Gastrocnemius medialis (tissue), 4 donors: ENCODE data around the gene PHF20. TPM values are rescaled to one million over a fixed set of nuclear protein-coding genes. Genes with fewer than 3 reads are reported as not detected.
"Not testable (repeated sequence)": the region's sequence is repeated elsewhere in the genome, so short reads cannot be mapped to it uniquely, and the experiment has no call there.

Experiments used
- ATAC-seq, 2 donors: fragments of 150-250 bp; one replicate each; pipeline ENCODE4 v1.9.1; 2016
- DNase-seq, 2 donors: peaks; one replicate each; pipeline ENCODE4 v3.0.0-alpha.2; 2019
- H3K27ac ChIP-seq, 4 donors: fragments of 200-600 bp; sonication (generic); 1 replicate in 1 of 4; 2 replicates in 3 of 4; pipeline ENCODE4 v1.5.1; 2016 to 2018; ENCODE audit warnings: mild to moderate bottlenecking in 2 of 4, moderate library complexity in 1 of 4
- H3K27me3 ChIP-seq, 3 donors: fragments of 200-600 bp; sonication (generic) in 2 of 3; 1 replicate in 1 of 3; 2 replicates in 2 of 3; pipeline versions ENCODE4 v1.5.1 to v1.6.0; 2016 to 2019; ENCODE audit warnings: mild to moderate bottlenecking in 1 of 3, moderate library complexity in 1 of 3
- H3K36me3 ChIP-seq, 2 donors: fragments of 200-600 bp; sonication (generic) in 1 of 2; one replicate each; pipeline ENCODE4 v1.5.1; 2017 to 2018
- H3K4me1 ChIP-seq, 2 donors: fragments of 200-600 bp; sonication (generic) in 1 of 2; one replicate each; pipeline ENCODE4 v1.5.1; 2016 to 2017; ENCODE audit warnings: mild to moderate bottlenecking in 2 of 2
- H3K4me3 ChIP-seq, 4 donors: fragments of 200-600 bp; sonication (generic) in 3 of 4; 1 replicate in 1 of 4; 2 replicates in 3 of 4; pipeline ENCODE4 v1.5.1; 2016 to 2019; ENCODE audit warnings: mild to moderate bottlenecking in 2 of 4
- H3K9me3 ChIP-seq, 3 donors: fragments of 200-600 bp; sonication (generic) in 2 of 3; 1 replicate in 1 of 3; 2 replicates in 2 of 3; pipeline ENCODE4 v1.5.1; 2016 to 2019
- POLR2A ChIP-seq, 2 donors: fragments of 450-650 bp; IDR thresholded peaks; one replicate each; pipeline ENCODE4 v1.6.1; 2017; ENCODE audit warnings: antibody characterized with exemption in 2 of 2, mild to moderate bottlenecking in 2 of 2, moderate library complexity in 2 of 2
- in situ Hi-C, 4 donors: fragments of 200-750 bp; cut with MboI; loops; one replicate each; pipeline versions ENCODE4 v1.15.0 to v1.8.0; 2017; ENCODE audit warnings: low sequenced_read_pairs in 4 of 4
- intact Hi-C: fragments of 100-400 bp; cut with DNase I; formaldehyde crosslinking; loops from one replicate; pipeline ENCODE4 v1.15.1; 2023; ENCODE audit warnings: low total_unique reads
- total RNA-seq, 4 donors: library from RNA; depleted of rRNA; stranded (reverse); fragments of >200 nt; gene quantifications; one replicate each; pipeline versions ENCODE4 v1.1.0 to v1.2.3, GENCODE V29; 2016
- TF ChIP-seq, protein P1 (sequence below), 5 experiments: fragments of 450-650 bp in 3 of 5; fragments of 200-600 bp in 2 of 5; sonication (generic) in 2 of 5; IDR thresholded peaks in 4 of 5; conservative IDR thresholded peaks in 1 of 5; 1 replicate in 4 of 5; 2 replicates in 1 of 5; pipeline ENCODE4 v1.5.1; 2016 to 2019; ENCODE audit warnings: antibody characterized with exemption in 5 of 5, mild to moderate bottlenecking in 3 of 5, moderate library complexity in 3 of 5

Gene PHF20
- total RNA-seq, 4 donors from 2014 or later = 72.6 to 91.9 (median 82.2) TPM

- DNase-seq = no peak
- Histone ChIP-seq H3K27me3 (no peaks in the 10 kb centered on the region), H3K27ac (no peak overlapping the region), H3K4me1 (peaks cover 0 to under 1% of the 10 kb centered on the region in 2 donors), H3K36me3 (no peaks in the 10 kb centered on the region), H3K9me3 (no peaks in the 10 kb centered on the region), H3K4me3 (no peak overlapping the region)
- ATAC-seq = no peak
- intact Hi-C loops = no loop called here
- in situ Hi-C loops = no loop called here
- TF ChIP-seq POLR2A (IDR thresholded peaks at IDR 0.05) = no peak
- TF ChIP-seq, protein P1, sequence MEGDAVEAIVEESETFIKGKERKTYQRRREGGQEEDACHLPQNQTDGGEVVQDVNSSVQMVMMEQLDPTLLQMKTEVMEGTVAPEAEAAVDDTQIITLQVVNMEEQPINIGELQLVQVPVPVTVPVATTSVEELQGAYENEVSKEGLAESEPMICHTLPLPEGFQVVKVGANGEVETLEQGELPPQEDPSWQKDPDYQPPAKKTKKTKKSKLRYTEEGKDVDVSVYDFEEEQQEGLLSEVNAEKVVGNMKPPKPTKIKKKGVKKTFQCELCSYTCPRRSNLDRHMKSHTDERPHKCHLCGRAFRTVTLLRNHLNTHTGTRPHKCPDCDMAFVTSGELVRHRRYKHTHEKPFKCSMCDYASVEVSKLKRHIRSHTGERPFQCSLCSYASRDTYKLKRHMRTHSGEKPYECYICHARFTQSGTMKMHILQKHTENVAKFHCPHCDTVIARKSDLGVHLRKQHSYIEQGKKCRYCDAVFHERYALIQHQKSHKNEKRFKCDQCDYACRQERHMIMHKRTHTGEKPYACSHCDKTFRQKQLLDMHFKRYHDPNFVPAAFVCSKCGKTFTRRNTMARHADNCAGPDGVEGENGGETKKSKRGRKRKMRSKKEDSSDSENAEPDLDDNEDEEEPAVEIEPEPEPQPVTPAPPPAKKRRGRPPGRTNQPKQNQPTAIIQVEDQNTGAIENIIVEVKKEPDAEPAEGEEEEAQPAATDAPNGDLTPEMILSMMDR (IDR thresholded peaks at IDR 0.05 in 4 of 5, conservative IDR thresholded peaks at IDR 0.05 in 1 of 5) = no peak
These were observed 9.4 kb upstream of the PHF20 start for GRCh38 chr20:35762461-35762860.

- H3K27me3 ChIP-seq, in situ Hi-C loops, H3K4me3 ChIP-seq: not testable (repeated sequence)
These were observed 6.9 kb upstream of the PHF20 start for GRCh38 chr20:35764936-35765335.

GRCh38 chr20:35766843-35767242 is 5.0 kb upstream of the PHF20 start:
- DNase-seq (no peak), ATAC-seq (no peak)
- Histone ChIP-seq H3K4me1 (peaks cover 36 to 39% of the 10 kb centered on the region in 2 donors), H3K9me3 (no peaks in the 10 kb centered on the region), H3K27ac (peak overlapping the region; percentile 85 to 95 (median 91)), H3K36me3 (no peaks in the 10 kb centered on the region), H3K27me3 (no peaks in the 10 kb centered on the region), H3K4me3 (no peak overlapping the region)
- no peak for TF ChIP-seq POLR2A (IDR thresholded peaks at IDR 0.05)
- TF ChIP-seq, protein P1 (IDR thresholded peaks at IDR 0.05 in 4 of 5, conservative IDR thresholded peaks at IDR 0.05 in 1 of 5) = no peak
- intact Hi-C loops (no loop called here), in situ Hi-C loops (no loop called here)

More at GRCh38 chr20:35764936-35765335, 6.9 kb upstream of the PHF20 start:
- H3K4me1 ChIP-seq = peaks cover 20 to 23% of the 10 kb centered on the region in 2 donors
- H3K9me3 ChIP-seq, H3K27ac ChIP-seq, H3K36me3 ChIP-seq, intact Hi-C loops, ATAC-seq, DNase-seq: not testable (repeated sequence)

DNA sequence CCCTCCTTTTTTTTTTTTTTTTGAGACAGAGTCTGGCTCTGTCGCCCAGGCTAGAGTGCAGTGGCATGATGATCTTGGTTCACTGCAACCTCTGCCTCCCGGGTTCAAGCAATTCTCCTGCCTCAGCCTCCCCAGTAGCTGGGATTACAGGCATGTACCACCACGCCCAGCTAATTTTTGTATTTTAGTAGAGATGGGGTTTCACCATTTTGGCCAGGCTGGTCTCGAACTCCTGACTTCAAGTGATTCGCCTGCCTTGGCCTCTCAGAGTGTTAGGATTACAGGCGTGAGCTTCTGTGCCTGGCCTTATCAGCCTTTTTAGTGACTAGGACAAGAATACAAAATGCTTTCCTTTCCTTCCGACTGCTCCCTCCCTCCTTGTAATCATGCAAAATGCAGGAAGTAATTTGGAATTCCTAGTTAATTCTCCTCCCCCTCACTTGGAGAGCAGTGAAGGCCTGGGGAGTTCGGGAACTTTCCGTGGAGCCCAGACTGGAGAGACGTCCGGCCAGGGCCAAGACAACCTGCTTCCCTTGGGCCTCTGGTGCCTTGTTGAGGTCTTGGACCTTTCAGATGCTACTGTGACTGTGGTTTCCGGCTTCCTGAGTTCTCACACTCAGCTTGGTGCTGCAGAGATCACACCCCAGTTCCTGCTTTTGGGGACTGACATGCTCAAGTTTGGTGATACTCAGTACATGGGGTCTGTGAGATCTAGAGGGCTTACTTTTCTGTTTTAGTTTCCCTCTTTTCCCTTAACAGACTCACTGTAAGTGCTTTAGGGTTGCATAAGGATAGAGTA is 3.9 kb upstream of the PHF20 start:
- peak overlapping the region; percentile 85 to 95 (median 91) for H3K27ac ChIP-seq
- peaks cover 38 to 44% of the 10 kb centered on the region in 2 donors for H3K4me1 ChIP-seq
- no peaks in the 10 kb centered on the region for H3K36me3 ChIP-seq
- DNase-seq (peak; percentile 49 to 64), ATAC-seq (no peak)
- no peak overlapping the region for H3K4me3 ChIP-seq
- H3K27me3 ChIP-seq = no peaks in the 10 kb centered on the region
- H3K9me3 ChIP-seq = no peaks in the 10 kb centered on the region
- intact Hi-C loops = no loop called here
- in situ Hi-C loops = no loop called here
- peak; percentile 25 to 61 for TF ChIP-seq POLR2A (IDR thresholded peaks at IDR 0.05)
- TF ChIP-seq, protein P1 (IDR thresholded peaks at IDR 0.05 in 4 of 5, conservative IDR thresholded peaks at IDR 0.05 in 1 of 5) = no peak
